22Rv1 (cell line): ENCODE results near the gene CDH16.

Experiments used
- CTCF ChIP-seq: fragments of 450-650 bp; IDR thresholded peaks from 2 replicates; pipeline ENCODE4 v1.5.1; 2017; ENCODE audit warnings: mild to moderate bottlenecking
- ZFX ChIP-seq: fragments of 450-650 bp; IDR thresholded peaks from 2 replicates; pipeline ENCODE4 v1.6.1; 2017; ENCODE audit warnings: antibody characterized with exemption, borderline replicate concordance

GRCh38 chr16:66940236-66940635 lies 21.6 kb upstream of the CDH16 start:
- no peak for TF ChIP-seq CTCF
- no peak for TF ChIP-seq ZFX
